Hematopoietic multipotent progenitor cell (in vitro differentiated cells): Measurements from ENCODE around the gene ARMC2. TPM values are rescaled to one million over a fixed set of nuclear protein-coding genes. Genes with fewer than 3 reads are reported as not detected.
"Not testable (repeated sequence)": the region's sequence is repeated elsewhere in the genome, so short reads cannot be mapped to it uniquely, and the experiment has no call there.

Experiments used
- DNase-seq, 3 donors: peaks; one replicate each; pipeline ENCODE4 v3.0.0-alpha.2; 2011 to 2015; ENCODE audit warnings: low read depth in 2 of 3, low spot score in 2 of 3
- total RNA-seq: library from RNA; depleted of rRNA; stranded (reverse); fragments of >200 nt; gene quantifications from one replicate; pipeline ENCODE4 v1.2.3, GENCODE V29; 2012

The ARMC2 gene
- total RNA-seq, 1 donor = 2.4 TPM

DNA sequence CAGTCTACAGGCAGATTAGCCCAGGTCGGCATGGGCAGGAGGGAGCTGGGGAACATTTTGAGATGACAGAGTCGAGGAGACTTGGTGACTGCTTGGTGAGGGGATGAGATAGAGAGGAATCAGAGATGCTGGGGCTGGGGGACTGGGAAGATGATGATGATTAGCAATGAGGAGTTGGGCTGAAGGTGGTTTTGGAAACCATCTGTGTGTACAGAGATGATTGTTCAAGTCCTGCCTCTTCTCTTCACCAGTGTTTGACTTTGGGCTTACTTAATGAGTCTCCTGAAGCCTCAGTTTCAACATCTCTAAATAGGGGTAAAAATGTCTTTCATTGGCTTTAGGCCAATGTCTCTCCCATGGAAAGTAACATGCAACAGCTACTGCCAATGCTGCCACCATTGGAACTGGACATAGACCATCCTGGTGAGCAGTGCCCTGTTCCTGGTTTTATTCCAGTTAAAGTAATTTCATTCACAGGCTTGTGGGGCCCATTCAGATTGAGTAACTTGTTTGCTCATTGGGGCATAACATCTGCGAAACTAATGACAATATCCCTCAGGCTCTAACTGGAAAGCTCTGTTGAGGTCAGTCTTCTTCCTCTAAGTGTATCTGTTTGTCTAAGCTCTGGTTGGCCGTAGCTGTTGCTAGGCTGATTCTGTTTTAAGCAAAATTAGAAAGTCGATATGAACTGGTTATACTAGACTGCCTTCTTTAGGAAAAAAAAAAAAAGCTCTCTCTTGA lies 99.1 kb downstream of the ARMC2 start:
- peak in 1 of 3 donors; percentile 60 for DNase-seq

DNA sequence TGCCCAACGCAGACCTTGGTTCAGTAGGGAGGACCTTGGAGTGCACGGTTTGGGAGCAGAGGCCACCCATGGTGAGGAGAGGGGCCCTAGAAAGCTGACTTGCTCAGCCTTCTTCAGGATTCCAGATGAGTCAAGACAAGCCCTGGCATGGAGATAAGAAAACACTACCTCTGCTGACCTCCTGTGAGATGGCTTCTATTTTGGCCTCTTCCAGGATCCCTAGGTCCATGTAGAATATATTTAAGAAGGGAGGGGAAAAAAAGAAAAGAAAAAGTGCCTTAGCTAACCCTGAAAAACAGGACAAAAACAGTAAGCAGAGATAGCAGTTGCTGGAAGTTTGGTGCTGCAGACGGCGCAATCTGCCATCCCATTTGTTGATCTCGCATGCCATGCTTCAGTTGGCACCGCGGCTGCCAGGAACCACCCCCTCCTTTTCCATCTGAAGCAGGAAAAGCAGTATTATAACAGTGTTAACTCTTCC lies 100.0 kb downstream of the ARMC2 start:
- DNase-seq = no peak

DNA sequence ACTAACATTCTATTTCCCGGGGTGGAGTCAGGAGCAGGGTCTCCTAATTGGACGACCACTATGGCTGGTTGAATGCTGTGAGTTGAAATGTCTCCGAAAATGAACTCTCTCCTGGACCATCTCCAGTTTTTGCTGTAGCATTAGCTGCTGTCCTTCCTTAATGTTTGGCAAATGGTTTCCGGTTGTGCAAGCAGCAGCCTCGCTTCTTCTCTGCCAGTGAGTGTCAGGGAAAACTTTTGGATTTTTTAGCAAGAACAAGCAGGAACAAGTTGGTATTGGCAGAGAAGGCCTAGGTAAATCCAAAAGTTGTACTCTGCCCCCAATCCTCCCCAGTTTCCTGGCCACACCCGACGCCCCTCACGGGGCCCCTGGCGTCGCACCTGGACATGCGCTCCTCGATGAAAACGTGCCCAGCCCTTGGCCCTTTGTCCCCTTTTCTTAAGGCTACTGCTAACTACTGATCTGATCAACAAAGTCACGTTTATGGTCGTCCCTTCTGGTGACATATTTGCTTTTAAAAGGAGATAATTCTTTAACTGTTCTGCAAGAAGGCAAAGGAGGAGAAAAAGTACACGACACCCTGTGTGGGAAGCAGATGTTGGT lies 103.2 kb downstream of the ARMC2 start:
- no peak for DNase-seq

DNA sequence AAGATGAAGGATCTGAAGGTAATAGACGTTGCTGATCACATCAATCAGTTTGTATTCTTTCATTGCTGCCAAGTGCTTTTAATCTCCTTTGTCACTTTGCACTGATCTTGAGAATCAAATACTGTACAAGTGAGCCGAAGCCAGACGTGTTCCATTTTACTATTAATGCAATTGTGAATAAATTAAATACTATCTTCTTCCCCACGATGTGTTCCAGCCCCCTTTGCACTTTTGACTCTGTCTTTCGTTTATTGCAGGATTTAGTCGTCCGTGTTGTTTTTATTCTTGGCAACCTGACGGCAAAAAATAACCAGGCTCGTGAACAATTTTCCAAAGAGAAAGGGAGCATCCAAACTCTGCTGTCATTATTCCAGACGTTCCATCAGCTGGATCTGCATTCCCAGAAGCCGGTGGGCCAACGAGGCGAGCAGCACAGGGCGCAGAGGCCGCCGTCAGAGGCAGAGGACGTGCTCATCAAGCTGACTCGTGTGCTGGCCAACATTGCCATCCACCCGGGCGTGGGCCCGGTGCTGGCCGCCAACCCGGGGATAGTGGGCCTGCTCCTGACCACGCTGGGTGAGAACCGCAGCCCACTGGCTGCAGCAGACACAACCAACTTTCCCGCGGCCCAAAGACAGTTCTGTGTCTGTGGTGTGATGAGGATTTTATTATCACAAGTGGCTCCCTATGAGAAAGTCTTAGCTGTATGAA lies 104.7 kb downstream of the ARMC2 start:
- no peak for DNase-seq

DNA sequence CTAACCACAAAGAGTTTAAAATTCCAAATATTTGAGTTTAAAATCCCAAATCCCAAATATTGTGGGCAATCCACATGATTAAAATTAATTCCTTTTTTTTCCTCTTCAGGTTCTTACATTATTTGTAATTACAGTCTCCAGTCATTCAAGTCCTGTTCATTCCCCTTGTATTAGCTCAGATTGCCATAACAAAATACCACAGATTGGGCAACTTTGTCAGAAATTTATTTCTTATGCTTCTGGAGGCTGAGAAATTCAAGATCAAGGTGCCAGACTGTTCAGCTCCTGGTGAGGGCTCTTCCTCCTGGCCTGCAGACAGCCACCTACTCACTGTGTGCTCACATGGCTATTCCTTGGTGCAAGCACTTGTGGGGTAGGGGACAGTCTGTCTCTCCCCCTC lies 105.5 kb downstream of the ARMC2 start:
- DNase-seq = no peak

DNA sequence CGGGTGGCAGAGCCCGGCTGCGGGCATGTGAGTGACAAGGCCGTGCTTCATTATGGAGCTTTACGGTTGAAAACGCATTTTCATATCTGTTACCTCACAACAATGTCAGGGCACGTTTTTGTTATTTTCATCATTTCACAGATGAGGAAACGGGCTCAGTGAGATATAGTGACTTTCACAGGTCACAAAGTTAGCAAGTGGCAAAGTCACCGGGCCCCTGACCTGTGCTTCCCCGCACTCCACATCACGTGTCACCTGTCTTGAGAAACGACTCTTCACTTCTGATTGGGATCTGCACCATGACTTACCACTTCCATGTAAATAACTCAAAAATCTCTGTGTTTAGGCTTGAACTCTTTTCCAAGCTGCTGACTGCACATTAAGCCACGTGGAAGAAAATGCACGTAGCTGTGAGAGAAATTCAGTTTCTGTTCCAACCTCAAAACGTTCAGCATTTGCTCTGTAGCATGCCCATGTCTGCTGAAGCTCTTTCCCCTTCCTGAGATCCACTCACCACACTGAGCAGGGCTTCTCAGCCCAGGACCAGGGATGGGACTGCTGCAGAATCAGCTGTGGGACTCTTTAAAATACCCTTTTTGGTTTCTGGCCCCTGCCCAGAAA lies 107.2 kb downstream of the ARMC2 start:
- DNase-seq = no peak

DNA sequence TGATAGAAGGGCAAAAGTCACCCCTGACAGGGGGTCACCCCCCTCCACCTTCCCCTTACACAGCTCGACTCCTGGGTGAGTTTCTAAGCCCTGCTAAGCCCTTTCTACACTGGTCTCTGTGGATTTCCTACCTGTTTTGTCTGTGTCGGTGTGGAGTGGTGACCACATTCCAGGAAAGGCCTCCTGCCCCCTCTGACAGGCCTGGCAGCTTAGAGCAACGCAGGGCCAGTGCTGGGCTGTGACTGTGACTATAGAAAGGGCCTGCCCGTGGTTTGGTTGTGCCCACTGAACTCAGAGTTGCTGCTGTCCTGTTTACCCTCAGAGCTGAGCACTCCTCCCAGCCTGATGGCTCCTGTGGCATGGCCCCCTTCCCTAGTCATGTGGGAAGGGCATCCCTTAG lies 109.0 kb downstream of the ARMC2 start:
- DNase-seq = no peak

DNA sequence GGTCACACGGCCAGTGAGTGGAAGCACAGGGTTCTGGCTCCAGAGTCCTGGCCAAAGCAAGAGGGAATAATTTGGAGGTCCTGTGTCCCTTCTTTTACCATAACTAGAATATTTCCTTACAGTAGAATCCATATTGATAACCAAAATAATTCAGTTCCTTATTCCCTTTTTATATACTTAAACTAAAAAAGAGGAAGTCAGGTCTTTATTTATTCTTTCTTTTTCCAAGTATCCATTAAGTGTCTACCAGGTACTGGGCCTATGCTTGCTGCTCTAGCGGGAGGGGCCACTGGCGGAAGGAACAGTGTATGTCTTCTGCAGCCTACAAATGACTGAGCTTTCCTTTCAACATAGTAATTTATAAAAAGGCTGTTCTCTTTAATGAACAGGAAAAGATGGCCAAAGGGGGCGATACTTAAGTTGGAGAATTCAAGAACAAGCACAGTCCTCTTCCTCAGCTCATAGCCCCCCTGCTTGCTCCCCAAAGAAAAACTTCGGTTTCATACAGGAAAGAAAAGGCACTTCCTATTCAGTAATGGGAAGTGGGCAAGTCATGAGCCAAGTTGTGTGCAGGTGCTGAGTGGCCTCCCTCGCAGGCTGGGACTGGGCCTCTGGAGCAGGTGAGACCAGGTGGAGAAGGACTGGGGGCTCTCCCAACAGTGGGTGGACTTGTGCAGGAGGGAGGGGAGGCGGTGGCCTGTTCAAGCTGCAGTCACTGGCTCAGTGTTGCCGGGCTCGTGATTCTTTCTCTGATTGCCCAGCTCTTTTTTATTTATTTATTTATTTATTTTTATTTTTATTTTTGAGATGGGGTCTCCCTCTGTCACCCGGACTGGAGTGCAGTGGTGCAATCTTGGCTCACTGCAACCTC lies 110.9 kb downstream of the ARMC2 start:
- peak in 1 of 3 donors; percentile 47 for DNase-seq

DNA sequence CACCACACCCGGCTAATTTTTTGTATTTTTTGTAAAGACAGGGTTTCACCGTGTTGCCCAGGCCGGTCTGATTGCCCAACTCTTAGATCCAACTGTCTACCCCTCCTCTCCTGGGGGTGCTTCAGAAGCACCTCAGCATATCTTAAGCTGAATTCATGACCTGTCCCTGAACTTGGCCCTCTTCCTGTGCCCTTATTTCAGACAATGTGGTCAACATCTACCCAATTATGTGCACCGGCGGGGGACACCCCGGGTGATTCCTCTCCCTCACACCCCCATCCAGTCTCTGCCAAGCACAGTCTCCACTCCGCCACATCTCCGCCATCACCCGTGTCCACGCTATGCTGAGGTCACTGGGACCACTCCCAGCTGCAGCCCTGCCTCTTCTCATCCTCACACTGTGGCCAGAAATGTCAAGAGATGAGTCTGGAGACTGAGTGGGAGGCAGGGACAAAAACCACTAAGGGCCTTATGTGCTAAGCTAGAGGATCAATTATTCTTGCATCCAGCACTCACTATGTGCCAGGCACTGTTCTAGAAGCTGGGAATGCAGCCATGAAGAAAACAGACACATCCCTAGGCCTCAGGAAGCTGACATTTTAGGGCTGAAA lies 111.9 kb downstream of the ARMC2 start:
- no peak for DNase-seq

DNA sequence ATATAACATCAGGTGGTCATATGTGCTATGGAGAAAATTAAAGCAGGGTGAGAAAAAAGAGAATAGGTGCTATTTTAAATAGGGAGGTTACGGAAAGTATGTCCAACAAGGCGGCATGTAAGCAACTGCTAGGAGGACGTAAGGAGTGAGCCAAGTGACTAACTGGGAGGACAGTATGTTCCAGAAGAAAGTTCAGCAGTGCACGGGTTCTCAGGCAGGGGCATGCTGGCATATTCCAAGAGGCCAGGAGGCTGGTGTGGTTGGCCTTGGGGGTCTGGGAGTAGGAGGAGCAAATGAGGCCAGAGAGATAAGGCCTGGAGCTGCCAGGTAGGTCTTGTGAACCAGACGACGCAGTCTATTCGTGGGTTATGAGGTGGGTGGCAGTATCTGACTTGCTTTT lies 112.4 kb downstream of the ARMC2 start:
- no peak for DNase-seq

DNA sequence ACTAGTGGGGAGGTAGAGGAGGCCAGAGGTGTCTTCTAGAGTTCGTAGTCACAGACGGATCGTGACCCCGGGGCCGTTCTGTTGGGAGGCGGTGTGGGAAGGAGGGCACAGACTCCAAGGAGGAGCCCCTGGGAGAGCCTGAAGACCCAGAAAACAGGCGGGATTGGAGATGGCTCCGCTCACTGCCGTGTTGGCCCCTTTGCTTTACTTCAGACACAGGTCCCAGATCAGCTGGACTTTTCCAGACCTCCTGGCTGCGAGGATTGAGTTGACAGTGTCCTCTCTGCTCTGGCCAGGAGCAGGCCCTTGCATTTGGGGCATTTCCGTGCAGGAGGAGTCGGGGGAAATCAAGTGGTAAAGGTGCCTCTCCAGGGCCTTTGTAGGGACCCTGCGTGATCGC lies 112.9 kb downstream of the ARMC2 start:
- DNase-seq = no peak

DNA sequence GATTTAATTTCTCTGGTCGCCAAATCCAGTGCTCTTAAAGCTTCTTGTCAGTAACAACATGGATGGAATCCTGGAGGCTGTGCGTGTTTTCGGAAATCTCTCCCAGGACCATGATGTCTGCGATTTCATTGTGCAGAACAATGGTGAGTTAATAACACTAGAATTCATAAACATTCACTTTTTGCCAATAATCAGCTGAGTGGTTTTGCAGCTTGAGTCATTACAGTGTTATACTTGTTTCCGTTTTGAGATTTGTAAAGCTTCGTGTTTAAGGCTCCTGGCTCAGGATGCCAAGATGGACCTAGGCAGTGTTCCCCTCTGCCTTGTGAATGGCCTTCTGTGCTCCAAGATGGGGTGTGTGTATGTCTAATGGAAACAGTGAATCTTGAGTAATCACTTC lies 113.8 kb downstream of the ARMC2 start:
- no peak for DNase-seq

DNA sequence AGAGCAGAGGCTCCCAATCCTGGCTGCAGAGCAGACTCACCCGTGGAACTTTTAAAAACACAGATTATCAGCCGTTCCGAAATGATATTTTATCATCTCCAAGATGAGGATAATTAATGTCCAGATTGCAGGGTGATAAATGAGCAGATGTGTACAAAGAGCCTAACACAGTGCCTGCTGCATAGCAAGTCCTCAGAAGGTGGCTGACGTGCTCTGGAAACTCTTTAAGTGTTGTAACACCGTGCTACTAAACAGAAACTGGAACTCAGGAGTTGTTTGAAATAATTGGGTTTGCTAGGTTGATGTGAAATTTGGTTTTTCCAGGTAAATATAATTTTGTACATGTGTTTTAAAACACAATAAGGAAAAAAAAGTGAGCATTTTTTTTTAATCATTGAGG lies 118.0 kb downstream of the ARMC2 start:
- no peak for DNase-seq

DNA sequence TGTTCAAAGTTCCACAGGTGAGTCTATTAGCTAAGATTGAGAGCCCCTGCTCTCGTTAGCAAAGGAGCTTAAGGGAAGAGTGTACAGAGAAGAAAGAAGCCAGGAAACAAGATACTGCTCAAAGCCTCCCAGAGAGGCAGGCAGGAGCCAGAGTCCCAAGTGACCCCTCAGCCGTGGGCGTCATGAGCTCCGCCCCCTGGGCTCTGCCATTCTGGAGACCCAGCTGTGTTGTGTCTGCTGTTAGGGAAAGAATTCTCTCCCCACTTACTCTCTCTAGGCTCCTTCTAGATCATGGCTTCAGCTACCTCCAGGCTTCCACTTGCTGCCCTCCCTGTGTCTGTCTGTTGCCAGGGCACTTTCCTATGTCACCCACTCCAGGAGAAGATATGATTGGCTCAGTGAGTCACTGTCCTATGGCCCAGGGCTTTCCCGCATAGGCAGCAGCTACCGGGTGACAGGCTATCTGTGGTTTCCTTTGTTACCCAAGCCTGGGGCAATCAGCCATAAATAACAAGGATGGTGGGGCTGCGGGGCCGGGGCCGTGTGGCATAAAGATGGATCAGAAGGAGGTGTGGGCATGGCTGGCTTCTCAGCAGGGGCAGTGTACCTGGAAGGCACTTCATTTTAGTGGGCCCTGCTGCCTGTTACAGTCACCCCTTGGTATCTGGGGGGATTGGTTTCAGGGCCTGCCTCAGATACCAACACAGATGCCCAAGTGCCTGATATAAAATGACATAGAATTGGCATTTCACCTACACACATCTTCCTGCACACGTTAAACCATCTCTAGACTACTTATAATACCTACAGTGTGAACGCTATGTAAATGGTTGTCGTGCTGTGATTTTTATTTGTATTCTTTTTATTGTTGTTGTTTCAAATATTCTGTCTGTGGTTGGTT lies 118.9 kb downstream of the ARMC2 start:
- DNase-seq = peak in 2 of 3 donors; percentile 88 to 93

DNA sequence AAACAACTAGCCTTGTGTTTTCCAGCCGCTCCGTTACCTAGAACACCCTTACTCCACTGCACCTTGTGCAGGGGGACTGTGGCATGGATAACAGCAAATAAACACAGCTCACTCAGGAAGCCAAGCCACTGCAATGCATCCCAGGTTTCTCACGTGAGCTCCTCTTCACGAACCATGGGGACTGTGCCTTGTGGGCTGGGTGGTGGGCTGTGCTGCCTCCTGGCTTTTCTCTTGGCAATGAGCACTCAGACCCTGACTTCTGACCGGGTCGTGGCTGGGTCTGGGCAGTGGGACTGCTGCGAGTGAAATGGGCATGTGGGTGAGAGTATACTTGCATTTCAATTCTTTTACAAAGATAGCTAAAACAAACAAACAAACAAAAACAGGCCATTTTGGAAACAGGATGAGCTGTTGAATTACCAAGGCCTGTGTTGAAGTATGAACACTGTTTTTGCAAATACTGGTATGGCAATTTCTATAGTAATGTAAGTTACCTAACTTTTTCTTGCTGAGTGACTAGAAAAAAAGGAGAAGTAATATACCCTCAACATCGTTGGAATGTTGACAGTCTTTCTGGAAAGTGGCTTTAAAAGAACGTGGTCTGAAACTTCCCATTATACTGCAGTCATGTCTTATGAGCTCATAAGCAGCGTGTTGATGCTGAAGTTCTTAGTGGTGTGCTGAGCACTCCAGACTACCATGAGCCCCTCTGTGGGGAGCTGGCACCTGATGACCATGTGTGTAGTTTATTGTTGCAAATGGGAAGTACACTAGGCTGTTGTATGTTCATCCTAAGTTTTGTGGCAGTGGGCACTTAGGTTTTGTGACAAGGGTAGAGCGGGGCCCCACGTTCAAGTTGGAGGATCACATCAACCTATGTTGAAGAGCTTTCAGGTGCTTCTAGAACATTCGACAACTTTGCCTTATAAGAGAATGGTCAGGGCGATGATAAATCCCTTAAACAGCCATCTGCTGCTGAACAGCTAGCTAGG lies 120.4 kb downstream of the ARMC2 start:
- peak in 1 of 3 donors; percentile 38 for DNase-seq

DNA sequence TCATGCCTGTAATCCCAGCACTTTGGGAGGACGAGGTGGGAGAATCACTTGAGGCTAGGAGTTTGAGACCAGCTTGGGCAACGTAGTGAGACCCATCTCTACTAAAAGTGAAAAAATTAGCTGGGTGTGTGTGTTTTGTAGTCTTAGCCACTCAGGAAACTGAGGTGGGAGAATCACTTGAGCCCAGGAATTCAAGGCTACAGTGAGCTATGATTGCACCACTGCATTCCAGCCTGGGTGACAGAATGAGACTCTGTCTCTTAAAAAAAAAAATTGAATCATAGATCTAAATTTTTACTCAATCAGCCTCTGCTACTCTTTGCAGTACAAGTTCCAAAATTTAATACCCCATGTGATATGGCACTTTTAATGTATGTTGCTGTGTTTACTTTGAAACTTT lies 121.6 kb downstream of the ARMC2 start:
- DNase-seq = no peak

DNA sequence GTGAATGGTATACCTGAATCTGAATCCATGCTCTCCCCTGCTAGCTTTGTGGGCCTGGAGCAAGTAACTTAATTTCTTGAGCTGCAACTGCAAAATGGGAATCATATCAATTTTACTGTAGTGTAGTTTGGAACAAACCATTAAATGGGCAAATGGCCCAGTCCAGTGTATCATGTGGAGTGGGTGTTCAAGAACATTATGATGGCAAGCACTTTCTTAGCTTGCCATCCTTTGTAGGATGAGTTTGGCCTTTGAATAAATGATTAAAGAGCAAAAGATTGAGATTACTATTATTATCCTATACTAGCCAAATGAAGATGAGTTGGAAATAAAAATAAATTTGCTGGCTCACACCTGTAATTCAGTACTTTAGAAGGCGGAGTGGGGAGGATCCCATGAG lies 126.0 kb downstream of the ARMC2 start:
- DNase-seq = no peak

DNA sequence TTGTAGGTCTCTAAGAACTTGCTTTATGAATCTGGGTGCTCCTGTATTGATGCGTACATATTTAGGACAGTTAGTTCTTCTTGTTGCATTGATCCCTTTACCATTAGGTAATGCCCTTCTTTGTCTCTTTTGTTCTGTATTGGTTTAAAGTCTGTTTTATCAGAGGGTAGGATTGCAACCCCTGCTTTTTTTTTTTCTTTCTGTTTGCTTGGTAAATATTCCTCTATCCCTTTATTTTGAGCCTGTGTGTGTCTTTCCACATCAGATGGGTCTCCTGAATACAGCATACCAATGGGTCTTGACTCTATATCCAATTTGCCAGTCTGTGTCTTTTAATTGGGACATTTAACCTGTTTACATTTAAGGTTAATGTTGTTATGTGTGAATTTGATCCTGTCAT lies 130.4 kb downstream of the ARMC2 start:
- DNase-seq = not testable (repeated sequence)
